Adrenal gland (tissue), 5 donors: Measurements from ENCODE around the gene DUOXA1.

ENCODE experiments used
- POLR2A ChIP-seq, 2 donors: fragments of 450-650 bp; IDR thresholded peaks; one replicate each; pipeline ENCODE4 v1.6.1; 2017; ENCODE audit warnings: antibody characterized with exemption in 2 of 2, mild to moderate bottlenecking in 2 of 2, moderate library complexity in 1 of 2
- TF ChIP-seq, protein P1 (sequence below), 6 experiments: fragments of 450-650 bp in 4 of 6; fragments of 200-600 bp in 2 of 6; sonication (generic) in 1 of 6; IDR thresholded peaks; 1 replicate in 5 of 6; 2 replicates in 1 of 6; pipeline versions ENCODE4 v1.5.1 to v1.8.0; 2016 to 2021; ENCODE audit warnings: antibody characterized with exemption in 6 of 6, mild to moderate bottlenecking in 2 of 6, moderate library complexity in 1 of 6
- donor health status: DM: no; HTN: no; CAD: no.

DNA sequence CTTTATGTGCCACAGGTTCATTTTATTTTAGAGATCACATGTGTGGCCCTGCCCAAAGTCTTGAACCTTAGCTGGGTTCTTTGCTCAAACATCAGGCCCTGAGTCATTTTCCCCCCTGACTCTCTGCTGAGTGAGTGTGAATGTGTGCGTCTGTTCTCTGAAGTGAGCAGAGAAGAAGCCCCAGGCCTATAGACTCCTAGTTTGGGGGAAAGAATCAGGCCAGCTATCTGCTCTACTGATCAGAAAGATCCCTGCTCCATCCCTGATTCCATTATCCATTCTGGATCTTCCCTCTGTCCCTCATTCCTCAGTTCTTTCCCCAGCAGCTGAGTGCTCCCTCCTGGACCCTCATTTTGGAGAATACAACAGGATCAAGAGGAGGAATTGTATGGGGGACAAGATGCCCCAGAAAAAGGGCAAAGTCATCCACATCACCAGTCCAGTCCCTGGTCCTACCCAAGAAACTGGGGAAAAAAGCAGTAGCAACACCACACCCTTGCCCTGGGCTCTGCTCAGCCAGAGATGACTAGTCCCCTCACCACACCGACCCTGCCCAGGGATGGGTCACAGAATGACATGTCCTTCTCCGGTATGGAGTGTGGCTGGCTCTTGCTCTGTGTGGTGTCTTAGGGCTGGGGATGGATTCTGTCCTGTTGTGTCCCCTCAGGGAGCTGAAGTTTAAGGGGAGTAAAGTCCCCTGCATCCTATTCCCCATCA, 3.3 kb upstream of the DUOXA1 start:
- TF ChIP-seq, protein P1, sequence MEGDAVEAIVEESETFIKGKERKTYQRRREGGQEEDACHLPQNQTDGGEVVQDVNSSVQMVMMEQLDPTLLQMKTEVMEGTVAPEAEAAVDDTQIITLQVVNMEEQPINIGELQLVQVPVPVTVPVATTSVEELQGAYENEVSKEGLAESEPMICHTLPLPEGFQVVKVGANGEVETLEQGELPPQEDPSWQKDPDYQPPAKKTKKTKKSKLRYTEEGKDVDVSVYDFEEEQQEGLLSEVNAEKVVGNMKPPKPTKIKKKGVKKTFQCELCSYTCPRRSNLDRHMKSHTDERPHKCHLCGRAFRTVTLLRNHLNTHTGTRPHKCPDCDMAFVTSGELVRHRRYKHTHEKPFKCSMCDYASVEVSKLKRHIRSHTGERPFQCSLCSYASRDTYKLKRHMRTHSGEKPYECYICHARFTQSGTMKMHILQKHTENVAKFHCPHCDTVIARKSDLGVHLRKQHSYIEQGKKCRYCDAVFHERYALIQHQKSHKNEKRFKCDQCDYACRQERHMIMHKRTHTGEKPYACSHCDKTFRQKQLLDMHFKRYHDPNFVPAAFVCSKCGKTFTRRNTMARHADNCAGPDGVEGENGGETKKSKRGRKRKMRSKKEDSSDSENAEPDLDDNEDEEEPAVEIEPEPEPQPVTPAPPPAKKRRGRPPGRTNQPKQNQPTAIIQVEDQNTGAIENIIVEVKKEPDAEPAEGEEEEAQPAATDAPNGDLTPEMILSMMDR (IDR thresholded peaks at IDR 0.05): no peak
- TF ChIP-seq POLR2A (IDR thresholded peaks at IDR 0.05): no peak
